Fibroblast of pulmonary artery (primary cell): Measurements from ENCODE around the gene LUZP2.
A peak's percentile ranks its signal among the peaks of the same experiment; 100 is the strongest.

ENCODE experiments used
- DNase-seq: peaks from one replicate; pipeline ENCODE4 v3.0.0-alpha.2; 2010; ENCODE audit warnings: low read depth
- H3K4me3 ChIP-seq: replicated peaks from 2 replicates; pipeline ENCODE4 v1.5.1; 2011; ENCODE audit warnings: low read depth, mild to moderate bottlenecking, control low read depth, low read length, moderate library complexity
- TF ChIP-seq, protein P1 (sequence below): IDR thresholded peaks from 2 replicates; pipeline ENCODE4 v1.5.1; 2011; ENCODE audit warnings: mild to moderate bottlenecking, control low read depth, low read length, inconsistent platforms; ENCODE audit errors: missing control alignments

The LUZP2 gene

DNA sequence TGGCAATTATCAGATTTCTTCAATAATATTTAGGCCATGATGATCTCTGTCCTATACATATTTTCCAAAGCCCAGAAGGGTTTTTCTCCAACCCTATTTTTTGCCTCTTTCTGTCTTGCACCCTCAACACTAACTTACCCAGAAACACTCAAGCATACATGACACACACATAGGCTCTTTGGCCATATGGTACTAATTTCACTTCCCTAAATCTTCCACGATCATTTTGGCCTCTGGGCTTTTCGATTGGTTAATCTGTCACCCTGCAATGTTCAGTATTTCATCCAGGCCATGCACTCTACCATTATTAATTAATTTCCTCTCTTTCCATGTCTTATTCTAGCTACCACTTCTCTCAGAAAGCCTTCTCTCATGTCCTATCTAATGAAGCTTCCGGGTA lies 59.8 kb downstream of the LUZP2 start:
- H3K4me3 ChIP-seq, result no peak overlapping the region
- TF ChIP-seq, protein P1, sequence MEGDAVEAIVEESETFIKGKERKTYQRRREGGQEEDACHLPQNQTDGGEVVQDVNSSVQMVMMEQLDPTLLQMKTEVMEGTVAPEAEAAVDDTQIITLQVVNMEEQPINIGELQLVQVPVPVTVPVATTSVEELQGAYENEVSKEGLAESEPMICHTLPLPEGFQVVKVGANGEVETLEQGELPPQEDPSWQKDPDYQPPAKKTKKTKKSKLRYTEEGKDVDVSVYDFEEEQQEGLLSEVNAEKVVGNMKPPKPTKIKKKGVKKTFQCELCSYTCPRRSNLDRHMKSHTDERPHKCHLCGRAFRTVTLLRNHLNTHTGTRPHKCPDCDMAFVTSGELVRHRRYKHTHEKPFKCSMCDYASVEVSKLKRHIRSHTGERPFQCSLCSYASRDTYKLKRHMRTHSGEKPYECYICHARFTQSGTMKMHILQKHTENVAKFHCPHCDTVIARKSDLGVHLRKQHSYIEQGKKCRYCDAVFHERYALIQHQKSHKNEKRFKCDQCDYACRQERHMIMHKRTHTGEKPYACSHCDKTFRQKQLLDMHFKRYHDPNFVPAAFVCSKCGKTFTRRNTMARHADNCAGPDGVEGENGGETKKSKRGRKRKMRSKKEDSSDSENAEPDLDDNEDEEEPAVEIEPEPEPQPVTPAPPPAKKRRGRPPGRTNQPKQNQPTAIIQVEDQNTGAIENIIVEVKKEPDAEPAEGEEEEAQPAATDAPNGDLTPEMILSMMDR, result no peak
- no peak for DNase-seq

DNA sequence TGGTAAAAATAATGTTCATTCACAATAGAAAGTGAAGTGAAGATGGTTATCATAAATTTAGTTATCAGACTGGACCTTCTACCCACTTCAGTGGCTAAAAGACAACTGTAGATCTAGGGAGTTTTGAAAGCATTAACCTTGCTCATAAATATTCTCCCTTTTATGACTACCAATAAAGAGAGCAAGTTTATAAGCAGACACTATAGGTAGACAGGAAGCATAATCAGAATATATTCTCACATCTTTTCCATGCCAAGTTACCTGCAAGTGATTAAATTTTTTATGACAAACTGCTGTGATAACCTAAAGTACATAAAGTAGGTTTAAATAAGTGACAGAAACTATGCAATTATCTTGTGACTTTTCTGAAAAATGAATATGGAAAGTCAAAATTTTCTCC lies 62.5 kb downstream of the LUZP2 start:
- TF ChIP-seq, protein P1, result no peak
- DNase-seq, result no peak

DNA sequence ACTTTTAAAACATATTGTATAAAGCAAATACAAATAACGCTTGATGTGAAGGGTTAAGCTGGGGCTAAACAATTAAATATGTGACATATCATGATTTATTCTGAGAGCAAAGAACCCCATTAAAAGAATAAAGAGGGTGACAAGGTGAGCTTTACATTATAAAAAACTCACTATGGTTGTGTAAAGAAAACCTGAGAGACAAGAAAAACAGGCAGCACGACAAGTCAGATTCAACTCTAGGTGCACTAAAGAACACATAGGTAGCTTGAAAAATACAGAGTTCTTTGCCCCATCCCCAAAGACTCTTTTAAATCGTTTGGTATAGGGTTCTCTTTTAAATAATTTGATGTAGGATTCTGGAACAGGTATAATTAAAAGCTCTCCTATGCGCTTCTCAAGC lies 63.5 kb downstream of the LUZP2 start:
- no peak for DNase-seq
- H3K4me3 ChIP-seq, result no peak overlapping the region
- TF ChIP-seq, protein P1, result no peak

More for the DNA sequence above, 62.5 kb downstream of the LUZP2 start:
- H3K4me3 ChIP-seq, result no peak overlapping the region

DNA sequence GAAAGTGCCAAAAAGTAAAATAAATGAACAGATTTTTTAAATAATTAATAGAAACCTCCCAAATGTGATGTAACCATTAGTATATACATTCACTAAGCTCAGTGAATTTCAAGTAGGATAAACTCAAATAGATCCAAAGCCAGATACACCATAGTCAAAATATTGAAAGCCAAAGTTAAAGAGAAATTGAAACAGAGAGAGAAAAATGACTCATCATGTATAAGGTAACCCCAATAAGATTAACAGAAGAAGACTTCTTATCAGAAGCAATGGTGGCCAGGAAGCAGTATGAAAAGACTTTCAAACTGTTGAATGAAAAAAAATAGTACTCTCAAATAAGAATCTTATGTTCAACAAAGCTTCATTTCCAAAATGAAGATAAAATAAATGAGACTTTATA lies 70.5 kb downstream of the LUZP2 start:
- TF ChIP-seq, protein P1, result no peak
- DNase-seq, result no peak
- H3K4me3 ChIP-seq, result no peak overlapping the region

DNA sequence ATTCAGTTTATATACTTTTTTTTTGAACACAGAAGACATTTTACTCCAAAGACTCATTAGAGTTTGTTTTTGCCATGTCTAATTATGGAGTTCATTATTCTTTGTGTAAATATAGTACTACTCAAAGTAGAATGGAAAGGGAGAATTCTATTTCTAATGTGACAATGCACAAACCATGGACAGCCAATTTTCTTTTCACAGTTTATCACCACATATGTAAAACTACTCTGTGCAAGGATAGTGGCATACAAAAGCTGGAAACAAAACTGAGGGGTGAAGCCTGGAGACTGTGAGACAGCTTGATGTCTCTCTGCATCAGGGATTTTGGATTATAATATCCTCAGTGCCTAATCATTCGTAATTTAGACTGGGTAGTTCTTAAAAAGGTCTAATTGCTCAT lies 75.5 kb downstream of the LUZP2 start:
- DNase-seq, result no peak
- TF ChIP-seq, protein P1, result no peak
- no peak overlapping the region for H3K4me3 ChIP-seq

DNA sequence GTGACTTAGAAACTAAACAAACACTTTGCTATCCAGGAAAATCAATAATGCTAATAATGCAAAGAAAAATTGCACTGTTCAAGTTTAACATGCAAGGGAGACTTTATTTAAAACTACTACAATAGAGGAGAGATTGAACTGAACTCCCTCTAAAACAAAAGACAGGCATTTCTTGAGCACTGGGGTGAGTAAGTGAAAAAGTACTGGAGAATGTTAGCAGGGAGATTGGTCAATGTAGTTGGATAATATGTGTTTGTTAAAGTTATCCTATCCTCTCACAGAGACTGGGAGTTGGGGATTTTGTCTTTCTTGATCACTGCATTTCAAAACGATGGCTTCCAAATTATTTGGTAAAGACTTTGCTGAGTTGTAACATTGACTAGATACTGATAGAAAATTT lies 77.6 kb downstream of the LUZP2 start:
- no peak overlapping the region for H3K4me3 ChIP-seq

DNA sequence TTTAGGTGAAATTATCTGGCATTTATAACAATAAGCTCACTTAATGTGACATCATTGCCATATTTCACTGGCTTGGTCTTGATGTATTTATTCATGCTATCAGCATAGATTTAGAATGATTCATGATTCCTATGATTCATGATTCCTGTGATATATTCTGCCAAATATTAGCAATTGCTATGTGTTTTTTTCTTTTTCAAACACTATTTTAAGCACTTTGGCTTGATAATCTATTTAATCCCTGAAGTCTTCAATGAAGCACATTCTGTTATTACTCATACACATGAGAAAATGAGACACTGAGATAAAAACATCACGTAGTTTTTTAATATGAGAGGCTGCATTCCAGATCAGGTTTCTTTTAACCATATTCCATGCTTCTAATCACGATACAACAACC lies 78.5 kb downstream of the LUZP2 start:
- TF ChIP-seq, protein P1, result no peak
- H3K4me3 ChIP-seq, result no peak overlapping the region
- peak; percentile 83 for DNase-seq

More for the DNA sequence above, 77.6 kb downstream of the LUZP2 start:
- DNase-seq, result peak; percentile 52
- TF ChIP-seq, protein P1, result no peak
